Mesendoderm (in vitro differentiated cells): ENCODE measurements around the gene SEMA6A.

Source experiments
- DNase-seq: peaks from one replicate; pipeline ENCODE4 v3.0.0; 2013
- H2AK5ac ChIP-seq: 2 replicates; pipeline ENCODE4 v1.6.1; 2013; ENCODE audit warnings: low read length, inconsistent platforms
- H2BK120ac ChIP-seq: 2 replicates; pipeline ENCODE4 v1.6.1; 2013; ENCODE audit warnings: low read depth, mild to moderate bottlenecking, low read length, moderate library complexity, mixed read lengths
- H2BK15ac ChIP-seq: replicated peaks from 2 replicates; pipeline ENCODE4 v1.6.1; 2013; ENCODE audit warnings: low read depth, mild to moderate bottlenecking, moderate library complexity
- H2BK5ac ChIP-seq: 2 replicates; pipeline ENCODE4 v1.6.1; 2013; ENCODE audit warnings: low read length, inconsistent platforms
- H3K18ac ChIP-seq: 2 replicates; pipeline ENCODE4 v1.6.1; 2013; ENCODE audit warnings: mild to moderate bottlenecking, low read length, mixed read lengths
- H3K23ac ChIP-seq: one replicate; pipeline ENCODE4 v1.6.1; 2013; ENCODE audit warnings: low read length
- H3K27ac ChIP-seq: 2 replicates; pipeline ENCODE4 v1.5.1; 2013; ENCODE audit warnings: low read depth, mild to moderate bottlenecking, inconsistent platforms, low read length, moderate library complexity
- H3K27me3 ChIP-seq: 2 replicates; pipeline ENCODE4 v1.6.1; 2013; ENCODE audit warnings: low read length, control low read depth, mild to moderate bottlenecking, inconsistent platforms; ENCODE audit not compliant: insufficient read depth, poor library complexity
- H3K36me3 ChIP-seq: 2 replicates; pipeline ENCODE4 v1.6.1; 2013; ENCODE audit warnings: low read length, inconsistent platforms; ENCODE audit not compliant: control insufficient read depth, insufficient read depth
- H3K4ac ChIP-seq: one replicate; pipeline ENCODE4 v1.6.1; 2013; ENCODE audit warnings: low read depth, mild to moderate bottlenecking, low read length, moderate library complexity
- H3K4me1 ChIP-seq: 2 replicates; pipeline ENCODE4 v1.6.1; 2013; ENCODE audit warnings: low read depth, low read length, inconsistent platforms; ENCODE audit not compliant: control insufficient read depth
- H3K4me2 ChIP-seq: 2 replicates; pipeline ENCODE4 v1.6.1; 2013; ENCODE audit warnings: low read length
- H3K4me3 ChIP-seq: 2 replicates; pipeline ENCODE4 v1.5.1; 2013; ENCODE audit warnings: mild to moderate bottlenecking, low read length
- H3K56ac ChIP-seq: one replicate; pipeline ENCODE4 v1.6.1; 2013; ENCODE audit warnings: low read length
- H3K79me1 ChIP-seq: 2 replicates; pipeline ENCODE4 v1.6.1; 2013; ENCODE audit warnings: low read length, inconsistent platforms
- H3K79me2 ChIP-seq: 2 replicates; pipeline ENCODE4 v1.6.1; 2013; ENCODE audit warnings: mild to moderate bottlenecking, low read length; ENCODE audit not compliant: control insufficient read depth, insufficient read depth
- H3K9ac ChIP-seq: 2 replicates; pipeline ENCODE4 v1.6.1; 2013; ENCODE audit warnings: low read length, inconsistent platforms
- H4K5ac ChIP-seq: one replicate; pipeline ENCODE4 v1.6.1; 2013; ENCODE audit warnings: low read length
- H4K8ac ChIP-seq: one replicate; pipeline ENCODE4 v1.6.1; 2013; ENCODE audit warnings: low read depth, mild to moderate bottlenecking, control low read depth, low read length, moderate library complexity
- WGBS: extraction: QIAGEN DNeasy Blood & Tissue Kit; methylation state at CpG from one replicate; pipeline ENCODE4 v1.1.7; 2013; ENCODE audit warnings: low lambda C conversion rate, missing lambda C conversion rate; ENCODE audit not compliant: insufficient coverage; ENCODE audit errors: extremely low coverage; 5-methylcytosine and 5-hydroxymethylcytosine counted together

Gene SEMA6A

DNA sequence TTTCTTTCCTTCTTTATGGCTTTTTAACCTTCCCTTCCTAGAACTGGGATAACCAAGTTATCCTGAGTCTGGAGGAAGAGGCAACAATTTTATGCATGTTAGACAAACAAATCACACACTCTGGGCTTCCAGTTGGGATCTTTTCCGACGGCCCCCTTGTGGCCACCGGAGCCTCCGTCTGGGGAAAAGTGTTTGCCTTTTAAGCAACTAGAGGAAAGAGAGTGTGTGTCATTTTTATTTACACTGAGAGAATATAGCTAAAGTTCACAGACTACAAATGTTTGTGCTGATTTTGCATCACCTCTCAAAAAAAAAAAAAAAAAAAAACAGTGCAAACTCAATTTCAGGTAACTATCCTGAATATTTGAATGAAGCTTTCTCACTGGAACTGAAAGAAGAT is 126.2 kb downstream of the SEMA6A start:
- H2BK5ac ChIP-seq: no peak overlapping the region
- H3K4me3 ChIP-seq: no peak overlapping the region
- WGBS: no CpG with 5 or more reads among the region's 4 CpGs
- DNase-seq: no peak
- H4K8ac ChIP-seq: no peak overlapping the region
- H3K36me3 ChIP-seq: peaks cover 15% of the 10 kb centered on the region
- H3K27me3 ChIP-seq: no peaks in the 10 kb centered on the region
- no peak overlapping the region for H3K4ac ChIP-seq
- no peak overlapping the region for H3K18ac ChIP-seq
- no peak overlapping the region for H3K4me2 ChIP-seq
- H3K4me1 ChIP-seq: peaks cover 19% of the 10 kb centered on the region
- H3K9ac ChIP-seq: no peak overlapping the region
- no peaks in the 10 kb centered on the region for H3K79me2 ChIP-seq
- H2BK15ac ChIP-seq: no peak overlapping the region
- peaks cover 3% of the 10 kb centered on the region for H3K79me1 ChIP-seq
- H2AK5ac ChIP-seq: no peak overlapping the region
- H3K27ac ChIP-seq: no peak overlapping the region
- H2BK120ac ChIP-seq: no peak overlapping the region
- no peak overlapping the region for H3K56ac ChIP-seq
- no peak overlapping the region for H3K23ac ChIP-seq
- H4K5ac ChIP-seq: no peak overlapping the region

DNA sequence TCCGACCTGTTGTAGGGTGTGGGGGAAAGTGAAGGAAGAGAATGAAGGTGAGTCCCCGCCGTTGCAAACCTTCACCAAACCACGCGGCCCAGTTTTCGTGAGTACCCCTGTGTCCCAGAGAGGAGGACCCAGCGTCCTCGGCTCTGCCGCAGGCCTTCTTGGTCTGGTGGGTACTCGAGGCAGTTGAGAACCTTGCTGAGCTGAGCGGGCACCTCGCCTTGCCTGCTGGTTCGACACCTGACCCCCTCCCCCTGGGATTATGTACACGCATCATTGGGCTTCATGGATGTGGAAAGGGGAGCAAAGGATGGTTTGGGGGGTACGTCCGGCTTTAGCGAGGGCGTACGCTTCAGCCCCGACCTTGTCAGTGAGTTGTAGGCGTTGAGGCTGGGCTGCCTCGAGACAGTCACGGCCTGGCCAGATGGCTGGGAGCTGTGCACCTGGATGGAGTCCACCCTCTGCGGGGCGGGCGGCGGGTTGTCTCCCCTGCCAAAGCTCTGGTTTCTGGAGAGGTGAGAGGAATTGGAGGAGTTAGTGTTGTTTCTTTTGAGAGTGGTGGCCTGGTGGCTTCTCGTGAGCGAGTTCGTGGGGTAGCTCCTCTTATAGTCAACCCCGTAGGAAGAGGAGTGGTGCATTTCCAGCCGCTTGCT is 128.1 kb downstream of the SEMA6A start:
- Histone ChIP-seq H3K4ac (no peak overlapping the region), H2BK5ac (no peak overlapping the region), H3K9ac (no peak overlapping the region), H3K79me2 (no peaks in the 10 kb centered on the region), H4K8ac (no peak overlapping the region), H3K27ac (no peak overlapping the region), H4K5ac (no peak overlapping the region), H2AK5ac (no peak overlapping the region), H2BK15ac (no peak overlapping the region), H3K4me3 (no peak overlapping the region), H3K18ac (no peak overlapping the region), H3K23ac (no peak overlapping the region), H3K56ac (no peak overlapping the region), H2BK120ac (no peak overlapping the region), H3K36me3 (peaks cover 15% of the 10 kb centered on the region), H3K27me3 (no peaks in the 10 kb centered on the region), H3K4me1 (peaks cover 10% of the 10 kb centered on the region), H3K79me1 (peaks cover 3% of the 10 kb centered on the region), H3K4me2 (no peak overlapping the region)
- no peak for DNase-seq
- no CpG with 5 or more reads among the region's 32 CpGs for WGBS

DNA sequence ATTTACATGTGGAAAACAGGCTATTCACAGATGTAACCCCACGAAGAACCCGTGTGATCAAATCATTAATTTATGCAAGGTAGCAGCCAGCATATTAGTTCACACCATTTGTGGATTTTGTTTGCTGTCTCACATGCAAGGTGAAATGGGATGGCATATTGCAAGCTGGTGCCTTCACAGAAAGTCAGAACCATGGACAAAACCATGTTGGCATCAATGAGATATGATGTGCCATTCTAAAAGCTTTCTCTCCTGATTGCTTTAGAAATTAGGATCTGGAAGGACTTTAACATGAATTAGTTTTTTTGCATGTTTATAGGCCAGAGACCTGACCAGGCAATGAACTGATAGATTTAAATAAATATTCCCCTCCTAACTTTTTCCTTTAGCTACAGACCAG is 129.3 kb downstream of the SEMA6A start:
- no peak overlapping the region for H4K5ac ChIP-seq
- H3K79me2 ChIP-seq: no peaks in the 10 kb centered on the region
- no peak overlapping the region for H2BK5ac ChIP-seq
- H3K27ac ChIP-seq: no peak overlapping the region
- H3K4ac ChIP-seq: no peak overlapping the region
- peaks cover 3% of the 10 kb centered on the region for H3K79me1 ChIP-seq
- H3K56ac ChIP-seq: no peak overlapping the region
- H2BK120ac ChIP-seq: no peak overlapping the region
- no peak overlapping the region for H3K18ac ChIP-seq
- H3K36me3 ChIP-seq: peaks cover 15% of the 10 kb centered on the region
- H3K9ac ChIP-seq: no peak overlapping the region
- no peak overlapping the region for H4K8ac ChIP-seq
- no peak overlapping the region for H2AK5ac ChIP-seq
- WGBS: no CpG with 5 or more reads among the region's 2 CpGs
- H3K27me3 ChIP-seq: no peaks in the 10 kb centered on the region
- H3K4me1 ChIP-seq: peaks cover 6% of the 10 kb centered on the region
- H3K23ac ChIP-seq: no peak overlapping the region
- DNase-seq: no peak
- H3K4me2 ChIP-seq: no peak overlapping the region
- no peak overlapping the region for H2BK15ac ChIP-seq
- H3K4me3 ChIP-seq: no peak overlapping the region

DNA sequence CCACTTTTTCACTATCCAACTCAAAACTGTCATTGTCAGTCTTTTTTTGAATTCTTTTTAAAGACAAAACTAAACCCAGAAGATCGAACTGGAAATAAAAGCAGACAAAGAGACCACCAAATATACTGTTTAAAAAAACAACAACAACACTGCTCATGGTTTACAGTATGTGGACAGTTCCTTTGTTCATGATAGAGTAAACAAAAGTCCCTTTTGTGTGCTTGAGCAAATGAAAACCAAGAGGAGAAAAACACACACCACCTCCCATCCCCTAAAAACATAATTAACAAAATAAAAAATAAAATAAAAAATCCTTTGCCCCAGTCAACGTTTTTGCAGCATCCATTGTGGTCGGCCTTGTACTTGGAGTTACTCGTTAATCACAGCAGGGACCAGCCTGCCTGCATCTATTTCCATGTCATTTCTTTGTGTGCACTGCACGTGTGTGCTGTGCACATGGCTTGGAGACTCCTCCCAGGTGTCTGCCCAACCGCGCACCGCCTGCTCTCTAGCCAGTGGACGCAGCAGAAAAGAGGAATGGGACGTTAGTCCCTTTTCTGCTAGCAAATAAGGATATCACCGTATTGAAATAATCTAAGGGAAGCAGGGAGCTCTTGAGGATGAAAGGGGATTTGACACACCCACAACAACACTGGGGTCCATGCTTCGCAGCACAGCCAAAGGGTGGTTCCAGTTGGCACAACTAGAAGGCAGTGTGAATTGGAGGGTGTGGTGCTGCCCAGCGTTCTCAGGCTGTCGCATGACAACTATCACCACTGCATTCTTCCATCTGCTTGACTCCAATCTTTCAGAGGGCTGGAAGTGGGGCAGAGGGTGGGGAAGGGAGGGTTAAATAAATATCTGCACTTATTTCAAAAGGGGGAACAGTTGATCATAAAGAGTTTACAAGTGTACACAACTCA is 130.0 kb downstream of the SEMA6A start:
- Histone ChIP-seq H3K79me2 (no peaks in the 10 kb centered on the region), H3K56ac (no peak overlapping the region), H3K4me3 (no peak overlapping the region), H3K23ac (no peak overlapping the region), H3K4ac (no peak overlapping the region), H3K27me3 (no peaks in the 10 kb centered on the region), H4K8ac (no peak overlapping the region), H3K4me1 (peaks cover 3% of the 10 kb centered on the region), H3K79me1 (peaks cover 3% of the 10 kb centered on the region), H2AK5ac (no peak overlapping the region), H2BK15ac (no peak overlapping the region), H4K5ac (no peak overlapping the region), H2BK5ac (no peak overlapping the region), H3K4me2 (no peak overlapping the region), H3K18ac (no peak overlapping the region), H2BK120ac (no peak overlapping the region), H3K9ac (no peak overlapping the region), H3K36me3 (peaks cover 15% of the 10 kb centered on the region), H3K27ac (no peak overlapping the region)
- no CpG with 5 or more reads among the region's 14 CpGs for WGBS
- no peak for DNase-seq

DNA sequence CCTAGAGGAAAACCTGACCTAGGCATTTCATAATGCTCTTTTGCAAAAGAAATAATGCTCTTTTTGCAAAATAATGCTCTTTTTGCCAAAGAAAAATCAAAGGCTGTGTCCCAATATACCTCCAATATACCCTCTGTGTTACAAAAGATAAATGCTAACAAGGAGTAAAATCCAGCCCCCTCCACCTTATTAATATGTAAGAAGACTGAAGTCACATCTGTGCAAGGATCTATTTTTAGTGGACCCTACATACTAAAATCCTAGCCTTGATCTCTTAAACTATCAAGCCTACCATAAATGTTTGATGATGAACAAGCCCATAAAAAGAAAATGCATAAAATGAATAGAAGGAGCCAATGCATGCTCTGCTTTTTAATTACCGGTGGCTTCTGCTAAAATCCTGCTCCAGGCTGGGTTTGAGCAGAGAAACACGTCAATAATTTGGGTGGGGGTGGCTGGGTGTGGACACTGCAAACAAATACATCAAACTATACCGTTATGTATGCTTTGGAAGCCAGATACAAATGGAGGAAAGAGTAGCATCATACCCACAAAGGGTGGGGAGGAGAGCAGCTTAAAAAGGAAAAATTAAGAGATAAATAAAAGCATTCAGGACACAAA is 131.6 kb downstream of the SEMA6A start:
- H3K36me3 ChIP-seq: peaks cover 15% of the 10 kb centered on the region
- WGBS: no CpG with 5 or more reads among the region's 3 CpGs
- no peak overlapping the region for H3K9ac ChIP-seq
- no peak overlapping the region for H2BK120ac ChIP-seq
- DNase-seq: no peak
- no peak overlapping the region for H2BK5ac ChIP-seq
- H4K8ac ChIP-seq: no peak overlapping the region
- H3K4me3 ChIP-seq: no peak overlapping the region
- H3K27me3 ChIP-seq: no peaks in the 10 kb centered on the region
- no peak overlapping the region for H3K18ac ChIP-seq
- H2AK5ac ChIP-seq: no peak overlapping the region
- no peak overlapping the region for H3K4me2 ChIP-seq
- H3K79me2 ChIP-seq: no peaks in the 10 kb centered on the region
- no peak overlapping the region for H3K23ac ChIP-seq
- H3K27ac ChIP-seq: no peak overlapping the region
- H3K4ac ChIP-seq: no peak overlapping the region
- H3K56ac ChIP-seq: no peak overlapping the region
- peaks cover 2% of the 10 kb centered on the region for H3K4me1 ChIP-seq
- no peak overlapping the region for H2BK15ac ChIP-seq
- H3K79me1 ChIP-seq: peaks cover 3% of the 10 kb centered on the region
- no peak overlapping the region for H4K5ac ChIP-seq
